Activated CD8-positive, alpha-beta T cell treated with anti-CD3 and anti-CD28 coated beads, Interleukin-2, amount 10 ng/mL, durations not matched to agents 7 days and 5 days (primary cell): ENCODE measurements around the gene UBE3C. TPM values are rescaled to one million over a fixed set of nuclear protein-coding genes. Genes with fewer than 3 reads are reported as not detected.
"Not testable (repeated sequence)": the region's sequence is repeated elsewhere in the genome, so short reads cannot be mapped to it uniquely, and the experiment has no call there.

Experiments
- ATAC-seq: fragments of 150-1000 bp; cut with Tn5 transposase; one replicate; pipeline ENCODE4 v1.10.0; 2021; ENCODE audit warnings: moderate library complexity
- CTCF ChIA-PET: fragments of 350-600 bp; sonication (Branson Sonifier 250); formaldehyde crosslinking; loops from one replicate; lab custom pipeline; 2021; ENCODE audit warnings: antibody characterized with exemption; lab: Charles Lee
- POLR2A ChIA-PET: fragments of 350-600 bp; sonication (Branson Sonifier 250); formaldehyde crosslinking; loops from one replicate; lab custom pipeline; 2021; ENCODE audit warnings: antibody characterized with exemption; lab: Charles Lee
- DNase-seq: peaks from one replicate; pipeline ENCODE4 v3.0.0-alpha.2; 2020
- H3K27ac Mint-ChIP-seq: one replicate; pipeline ENCODE4 v1.8.0; 2021; ENCODE audit warnings: mild to moderate bottlenecking, mixed read lengths
- H3K27me3 Mint-ChIP-seq: one replicate; pipeline ENCODE4 v1.8.0; 2021; ENCODE audit warnings: low read depth, mixed read lengths
- H3K36me3 Mint-ChIP-seq: one replicate; pipeline ENCODE4 v1.8.0; 2021; ENCODE audit warnings: low read depth, mixed read lengths
- H3K4me1 Mint-ChIP-seq: one replicate; pipeline ENCODE4 v1.8.0; 2021; ENCODE audit warnings: low read depth, mixed read lengths
- H3K4me3 Mint-ChIP-seq: one replicate; pipeline ENCODE4 v1.8.0; 2021; ENCODE audit warnings: mild to moderate bottlenecking, mixed read lengths
- H3K9me3 Mint-ChIP-seq: one replicate; pipeline ENCODE4 v1.8.0; 2022; ENCODE audit warnings: mixed read lengths; ENCODE audit not compliant: insufficient read depth
- total RNA-seq, 2 experiments: library from RNA; stranded (reverse); gene quantifications; one replicate each; pipeline ENCODE4 v1.2.3, GENCODE V29; 2021

Gene UBE3C
- total RNA-seq, 2 experiments from 2014 or later = 57.1 to 57.9 TPM

DNA sequence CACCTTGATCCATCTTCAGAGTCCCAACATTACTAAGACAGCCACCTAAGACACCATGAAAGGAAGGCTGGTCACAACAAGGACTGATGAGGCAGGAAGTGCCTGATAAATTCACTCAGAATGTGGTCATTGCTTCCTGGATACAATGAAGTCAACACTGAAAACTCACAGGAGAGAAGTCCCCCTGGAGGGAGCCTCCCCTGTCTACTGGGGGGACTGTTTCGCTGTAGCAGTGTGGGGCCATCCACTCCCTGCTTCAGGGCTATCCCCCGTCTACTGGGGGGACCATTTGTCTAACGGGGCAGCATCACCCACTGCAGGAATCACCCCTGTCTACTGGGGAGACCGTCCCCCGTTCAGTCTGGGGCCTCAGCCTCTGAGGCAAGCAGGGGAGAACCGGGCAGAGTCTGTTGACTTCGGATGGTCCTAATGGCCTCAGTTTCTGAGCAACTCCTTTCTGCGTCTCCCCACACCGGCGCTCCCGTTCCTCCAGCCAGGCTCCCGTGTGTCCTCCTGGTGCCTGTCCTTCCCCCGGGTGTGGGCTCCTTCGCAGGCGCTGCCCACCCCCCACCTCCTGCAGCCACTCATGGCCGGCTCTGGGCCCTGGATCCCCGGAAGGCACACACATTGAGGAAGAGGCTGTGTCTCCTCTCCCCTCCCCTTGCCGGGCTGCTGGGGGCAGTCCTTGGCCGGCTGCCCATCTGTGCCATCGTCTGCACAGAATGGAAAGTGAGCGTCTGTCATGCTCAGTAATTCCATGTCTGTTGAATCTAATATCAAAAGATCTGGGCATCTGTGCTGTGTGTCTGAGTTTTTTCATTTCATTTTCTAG is 138.2 kb downstream of the UBE3C start:
- Mint-ChIP-seq H3K4me3 (no peak overlapping the region), H3K27ac (peak overlapping the region; percentile 71), H3K9me3 (no peaks in the 10 kb centered on the region), H3K4me1 (peaks cover 23% of the 10 kb centered on the region), H3K36me3 (no peaks in the 10 kb centered on the region), H3K27me3 (peaks cover 2% of the 10 kb centered on the region)
- ChIA-PET POLR2A (no interaction called here), CTCF (no interaction called here)
- peak; percentile 61 for ATAC-seq
- DNase-seq = peak; percentile 31

DNA sequence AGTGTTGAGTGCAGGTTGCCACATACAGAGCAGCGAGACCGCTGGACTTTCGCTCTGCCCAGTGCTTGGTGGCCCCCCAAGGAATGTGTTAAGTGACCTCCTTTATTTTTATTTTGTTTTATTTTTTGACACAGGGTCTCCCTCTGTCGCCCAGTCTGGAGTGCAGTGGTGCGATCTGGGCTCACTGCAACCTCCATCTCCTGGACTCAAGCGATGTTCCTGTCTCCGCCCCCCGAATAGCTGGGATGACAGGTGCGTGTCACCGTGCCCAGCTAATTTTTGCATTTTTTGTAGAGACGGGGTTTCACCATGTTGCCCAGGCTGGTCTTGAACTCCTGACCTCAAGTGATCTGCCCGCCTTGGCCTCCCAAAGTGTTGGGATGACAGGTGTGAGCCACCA is 138.8 kb downstream of the UBE3C start:
- POLR2A ChIA-PET, H3K36me3 Mint-ChIP-seq, H3K4me3 Mint-ChIP-seq, H3K27me3 Mint-ChIP-seq, H3K9me3 Mint-ChIP-seq, ATAC-seq, DNase-seq: not testable (repeated sequence)
- Mint-ChIP-seq H3K27ac (peak overlapping the region; percentile 51), H3K4me1 (peaks cover 23% of the 10 kb centered on the region)
- CTCF ChIA-PET = interaction anchor here (1.0 kb wide), 1 partner anchor 62 kb away, joined by 3 read pairs; no protein-coding TSS in a partner anchor

DNA sequence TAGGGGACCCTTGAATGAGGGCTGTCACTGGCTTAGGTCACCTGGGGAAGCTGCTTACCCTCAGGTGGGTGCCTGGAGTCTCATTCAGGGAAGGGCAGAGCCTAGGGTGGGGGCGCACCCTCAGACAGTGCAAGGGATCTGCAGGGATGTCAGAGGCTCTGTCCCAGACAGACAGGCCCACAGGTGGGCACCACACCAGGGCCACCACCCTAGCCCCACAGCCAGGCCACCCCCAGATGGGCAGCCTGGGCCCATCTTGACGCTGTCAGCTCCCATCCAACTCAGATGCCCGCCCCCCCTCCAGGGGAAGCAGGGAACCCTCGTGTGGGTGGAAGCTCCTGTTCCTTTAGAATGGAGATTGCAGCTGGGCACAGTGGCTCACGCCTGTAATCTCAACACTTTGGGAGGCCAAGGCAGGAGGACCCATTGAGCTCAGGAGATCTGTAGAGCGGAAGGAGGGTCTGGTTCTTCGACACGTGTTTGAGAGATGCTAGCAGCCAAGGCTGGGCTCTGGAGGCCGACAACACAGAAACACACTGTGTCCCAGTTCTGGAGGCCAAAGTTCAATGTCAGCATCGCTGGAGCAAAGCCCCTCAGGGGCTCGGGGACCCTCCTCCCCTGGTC is 139.6 kb downstream of the UBE3C start:
- DNase-seq (no peak), ATAC-seq (no peak)
- no peak overlapping the region for H3K27ac Mint-ChIP-seq
- H3K4me3 Mint-ChIP-seq = no peak overlapping the region
- H3K27me3 Mint-ChIP-seq = peaks cover 2% of the 10 kb centered on the region
- ChIA-PET CTCF (interaction anchor here (1.0 kb wide), 1 partner anchor 61 kb away, joined by 3 read pairs; no protein-coding TSS in a partner anchor), POLR2A (interaction anchor here (0.6 kb wide), 1 partner anchor 101 kb away, joined by 3 read pairs; no protein-coding TSS in a partner anchor)
- H3K9me3 Mint-ChIP-seq = no peaks in the 10 kb centered on the region
- H3K36me3 Mint-ChIP-seq = no peaks in the 10 kb centered on the region
- H3K4me1 Mint-ChIP-seq = peaks cover 23% of the 10 kb centered on the region

DNA sequence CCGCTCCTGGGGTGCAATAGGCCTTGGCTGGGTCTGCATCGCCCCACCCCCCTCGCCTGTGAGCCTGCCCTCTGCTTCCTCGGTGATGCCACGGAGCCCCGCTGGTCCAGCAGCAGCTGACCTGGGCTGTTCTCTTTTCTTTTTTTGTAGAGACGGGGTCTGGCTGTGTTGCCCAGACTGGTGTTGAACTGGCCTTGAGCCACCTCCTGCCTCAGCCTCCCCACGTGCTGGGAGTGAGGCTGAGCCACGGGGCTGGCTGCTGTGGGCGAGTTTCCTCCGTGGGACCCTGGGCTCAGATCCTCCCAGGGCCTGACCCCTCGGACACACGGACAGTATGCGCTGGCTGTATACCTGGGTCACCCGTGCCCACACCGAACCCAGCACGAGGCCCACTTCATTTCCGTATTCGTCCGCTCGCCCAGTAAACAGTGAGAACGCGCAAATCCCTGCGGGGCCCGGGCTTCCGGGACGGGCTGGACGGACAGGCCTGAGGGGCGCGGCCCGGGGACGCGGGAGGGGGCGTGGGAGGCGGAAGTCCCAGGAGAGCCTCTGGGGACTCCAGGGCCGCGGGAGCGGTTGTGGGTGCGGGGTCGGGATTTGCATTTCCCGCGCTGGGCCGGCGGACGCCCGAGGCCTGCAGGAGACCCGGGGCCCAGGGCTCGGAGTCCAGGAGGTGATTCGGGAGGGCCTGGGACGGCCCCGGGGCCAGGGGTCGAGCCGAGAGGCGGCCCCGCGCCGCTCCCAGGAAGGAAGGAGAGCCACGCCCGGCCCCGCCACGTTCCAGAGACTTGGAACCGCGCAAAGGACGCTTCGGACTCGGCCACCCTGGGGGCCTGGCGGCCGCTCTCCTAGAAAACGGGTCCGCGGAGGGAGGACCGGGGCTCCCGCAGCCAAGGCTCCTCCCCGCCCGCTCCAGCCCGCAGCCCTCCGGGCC is 140.3 kb downstream of the UBE3C start:
- Mint-ChIP-seq H3K27me3 (peaks cover 2% of the 10 kb centered on the region), H3K9me3 (no peaks in the 10 kb centered on the region), H3K27ac (no peak overlapping the region), H3K36me3 (no peaks in the 10 kb centered on the region), H3K4me1 (peaks cover 21% of the 10 kb centered on the region), H3K4me3 (no peak overlapping the region)
- POLR2A ChIA-PET = interaction anchor here (0.6 kb wide), 1 partner anchor 102 kb away, joined by 3 read pairs; no protein-coding TSS in a partner anchor
- no peak for ATAC-seq
- CTCF ChIA-PET = no interaction called here
- no peak for DNase-seq

DNA sequence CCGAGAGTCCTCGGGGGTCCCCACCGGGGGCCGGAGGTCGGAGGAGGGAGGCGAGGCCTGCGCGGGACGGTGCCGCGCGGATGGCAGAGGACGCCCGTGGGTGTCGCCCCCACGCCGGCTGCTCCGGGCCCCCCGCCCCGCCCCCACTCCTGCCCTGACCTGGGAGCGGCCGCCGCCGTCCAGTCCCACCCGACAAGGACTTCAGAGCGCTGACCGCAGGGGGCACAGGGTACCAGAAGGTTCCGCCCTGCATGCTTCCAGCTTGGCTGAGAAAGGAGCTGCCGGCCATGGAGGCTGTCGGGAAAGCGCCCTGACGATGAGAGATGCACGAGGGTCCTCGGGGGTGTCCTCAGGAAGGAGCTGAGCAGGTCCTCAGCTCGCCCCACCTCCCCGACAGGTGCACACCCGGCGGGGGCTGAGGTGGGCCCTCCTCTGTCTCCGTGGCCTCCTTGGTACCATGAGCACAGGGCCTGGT is 141.1 kb downstream of the UBE3C start:
- Mint-ChIP-seq H3K4me1 (peaks cover 21% of the 10 kb centered on the region), H3K27me3 (peaks cover 2% of the 10 kb centered on the region), H3K4me3 (no peak overlapping the region), H3K36me3 (no peaks in the 10 kb centered on the region), H3K9me3 (no peaks in the 10 kb centered on the region), H3K27ac (no peak overlapping the region)
- no peak for DNase-seq
- ChIA-PET CTCF (no interaction called here), POLR2A (no interaction called here)
- no peak for ATAC-seq

DNA sequence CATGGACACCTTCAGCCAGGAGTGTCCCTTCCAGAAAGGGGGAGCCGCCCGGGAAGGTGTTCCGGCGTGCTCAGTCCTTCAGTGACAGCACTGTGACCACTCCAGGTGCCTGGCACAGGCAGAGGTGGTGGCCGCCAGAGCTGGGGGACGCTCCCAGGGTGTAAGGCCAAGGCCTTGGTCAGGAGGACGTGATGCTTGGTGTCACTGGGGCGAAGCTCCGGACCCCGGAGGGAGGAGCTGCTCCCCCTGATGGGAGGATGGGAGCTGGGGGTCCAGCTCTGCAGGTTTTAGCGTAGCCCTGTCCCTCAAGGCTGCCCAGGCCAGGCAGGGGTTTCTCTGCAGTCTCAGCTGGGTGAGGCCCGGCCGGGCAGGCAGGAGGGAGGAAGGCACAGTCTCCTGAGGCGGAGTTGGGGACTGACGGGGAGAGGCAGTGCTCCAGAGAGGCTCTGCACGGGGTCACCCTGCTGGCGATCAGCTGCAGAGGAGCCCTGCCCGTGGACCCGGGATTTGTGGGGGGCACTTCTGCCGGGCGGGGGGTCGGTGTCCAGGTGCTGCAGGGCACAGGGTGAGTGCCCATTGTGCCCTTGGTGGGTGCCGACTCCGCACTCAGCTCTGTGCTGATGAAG is 141.6 kb downstream of the UBE3C start:
- CTCF ChIA-PET = no interaction called here

DNA sequence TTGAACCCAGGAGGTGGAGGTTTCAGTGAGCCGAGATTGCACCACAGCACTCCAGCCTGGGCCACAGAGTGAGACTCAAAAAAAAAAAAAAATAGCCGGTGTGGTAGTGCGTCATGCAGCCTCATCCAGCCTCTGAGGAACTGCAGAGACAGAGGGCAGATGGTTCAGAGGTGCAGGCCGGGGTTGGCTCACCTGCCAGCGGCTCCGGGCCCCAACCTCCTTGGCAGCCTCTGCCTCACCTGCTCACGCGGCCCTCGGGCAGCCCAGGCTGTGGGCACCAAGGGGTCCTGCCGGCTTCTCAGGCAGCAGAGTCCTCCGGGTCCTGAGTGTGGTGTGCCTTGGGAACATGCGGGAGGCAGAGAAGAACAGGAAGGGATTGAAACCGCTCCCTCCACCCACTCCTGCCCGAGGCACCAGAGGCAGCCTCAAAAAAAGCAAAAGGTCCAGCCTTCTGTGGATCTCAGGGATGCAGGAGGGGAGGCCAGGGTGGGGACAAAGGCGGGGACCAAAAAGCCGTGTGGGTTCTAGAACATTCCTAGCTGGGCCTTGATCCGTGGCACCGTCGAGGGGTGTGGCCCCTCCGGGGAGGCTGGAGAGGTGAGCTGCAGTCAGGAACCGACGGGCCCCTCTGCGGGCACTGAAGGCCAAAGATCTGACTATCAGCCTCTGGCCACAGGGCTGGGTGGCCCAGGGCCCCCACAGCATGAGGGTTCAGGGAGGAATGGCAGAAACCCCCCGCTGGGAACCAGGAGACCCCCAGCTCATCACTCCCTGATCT is 142.7 kb downstream of the UBE3C start:
- Mint-ChIP-seq H3K36me3 (no peaks in the 10 kb centered on the region), H3K4me1 (peaks cover 15% of the 10 kb centered on the region), H3K9me3 (no peaks in the 10 kb centered on the region), H3K4me3 (no peak overlapping the region), H3K27ac (no peak overlapping the region), H3K27me3 (peaks cover 2% of the 10 kb centered on the region)
- ChIA-PET POLR2A (no interaction called here), CTCF (no interaction called here)
- DNase-seq (no peak), ATAC-seq (no peak)

More for the DNA sequence above, 141.6 kb downstream of the UBE3C start:
- Mint-ChIP-seq H3K4me3 (no peak overlapping the region), H3K36me3 (no peaks in the 10 kb centered on the region), H3K9me3 (no peaks in the 10 kb centered on the region), H3K27ac (no peak overlapping the region), H3K4me1 (peaks cover 21% of the 10 kb centered on the region), H3K27me3 (peaks cover 2% of the 10 kb centered on the region)
- ATAC-seq = no peak
- no peak for DNase-seq
- POLR2A ChIA-PET = no interaction called here

DNA sequence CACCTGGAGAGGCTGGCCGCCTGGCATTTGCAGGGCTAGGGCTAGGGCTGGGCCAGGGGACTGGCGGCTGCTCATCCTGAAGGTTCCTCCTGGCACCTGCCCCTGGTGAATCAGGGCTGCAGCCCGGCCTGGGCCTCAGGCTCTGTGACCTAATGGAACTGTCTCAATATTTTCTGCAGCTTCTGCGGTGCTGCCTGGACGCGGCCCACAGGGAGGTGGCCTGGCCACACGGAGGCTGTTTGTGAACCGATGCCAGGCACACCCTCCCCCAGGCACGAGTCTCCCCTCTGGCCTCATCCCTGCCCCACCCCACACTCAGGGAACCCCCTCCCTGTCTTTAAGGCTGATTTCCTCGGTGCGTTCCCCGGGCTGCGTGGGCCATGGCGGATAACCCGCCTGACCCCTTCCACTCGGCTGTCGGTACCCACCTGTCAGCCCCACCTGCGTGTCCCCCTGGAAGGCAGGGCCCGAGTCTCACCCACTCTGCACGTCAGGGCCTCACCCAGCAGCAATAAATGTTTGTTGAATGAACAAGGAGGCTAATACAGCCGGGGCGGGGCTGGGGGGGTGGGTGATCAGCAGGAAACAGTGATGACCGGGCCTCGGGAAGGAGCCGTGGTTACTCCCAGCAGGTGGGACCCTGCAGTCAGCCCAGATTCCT is 143.5 kb downstream of the UBE3C start:
- Mint-ChIP-seq H3K4me1 (peaks cover 6% of the 10 kb centered on the region), H3K27ac (no peak overlapping the region), H3K36me3 (no peaks in the 10 kb centered on the region), H3K9me3 (no peaks in the 10 kb centered on the region), H3K27me3 (peaks cover 2% of the 10 kb centered on the region), H3K4me3 (no peak overlapping the region)
- ATAC-seq = no peak
- DNase-seq = no peak
- ChIA-PET CTCF (no interaction called here), POLR2A (no interaction called here)

DNA sequence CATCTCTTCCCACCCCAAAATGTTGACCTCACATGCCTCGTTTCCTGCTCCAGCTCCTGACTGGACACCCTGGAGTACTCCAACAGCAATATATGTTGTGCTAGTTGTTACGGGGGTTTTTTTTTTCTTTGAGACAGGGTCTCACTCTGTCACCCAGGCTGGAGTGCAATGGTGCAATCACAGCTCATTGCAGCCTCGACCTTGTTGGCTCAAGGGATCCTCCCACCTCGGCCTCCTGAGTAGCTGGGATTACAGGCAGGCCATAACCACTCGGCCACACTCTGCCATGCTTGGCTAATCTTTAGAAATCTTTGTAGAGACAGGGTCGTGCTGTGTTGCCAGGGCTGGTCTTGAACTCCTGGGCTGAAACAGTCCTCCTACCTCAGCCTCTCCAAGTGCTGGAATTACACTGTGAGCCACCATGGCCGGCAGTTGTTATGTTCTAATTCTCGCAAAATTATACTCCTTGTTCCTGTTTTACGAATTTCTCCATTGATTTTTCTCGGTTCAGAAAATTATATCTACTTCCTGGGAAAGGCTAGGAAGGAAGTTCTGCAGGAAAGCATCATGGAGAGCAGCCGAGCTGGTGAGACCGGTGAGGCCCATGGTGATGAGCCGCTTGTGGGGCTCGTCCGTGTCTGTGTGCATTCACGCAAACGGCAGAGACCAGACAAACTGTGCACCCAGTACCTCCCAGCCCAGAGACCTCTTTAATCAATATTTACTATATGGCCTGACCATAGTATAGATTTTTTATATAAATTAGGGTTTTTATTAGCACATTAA is 145.7 kb downstream of the UBE3C start:
- ChIA-PET CTCF (interaction anchor here (1.3 to 1.9 kb wide), 2 partner anchors 11 to 54 kb away, joined by 5 to 7 read pairs; no protein-coding TSS in a partner anchor), POLR2A (no interaction called here)
- Mint-ChIP-seq H3K4me3 (no peak overlapping the region), H3K27ac (no peak overlapping the region), H3K4me1 (no peaks in the 10 kb centered on the region), H3K9me3 (no peaks in the 10 kb centered on the region), H3K27me3 (no peaks in the 10 kb centered on the region), H3K36me3 (no peaks in the 10 kb centered on the region)
- DNase-seq = no peak
- no peak for ATAC-seq
